Thyroid gland (tissue), 4 donors: Measurements from ENCODE around the gene SPNS3. TPM values are rescaled to one million over a fixed set of nuclear protein-coding genes. Genes with fewer than 3 reads are reported as not detected.

ENCODE experiments used
- DNase-seq, 2 donors: peaks; one replicate each; pipeline ENCODE4 v3.0.0-alpha.2; 2019
- H3K27ac ChIP-seq, 3 donors: fragments of 200-600 bp; sonication (generic); 1 replicate in 2 of 3; 2 replicates in 1 of 3; pipeline ENCODE4 v1.5.1; 2016 to 2019; ENCODE audit warnings: mild to moderate bottlenecking in 1 of 3, moderate library complexity in 1 of 3
- H3K27me3 ChIP-seq: fragments of 200-600 bp; sonication (generic); one replicate; pipeline ENCODE4 v1.5.1; 2019
- H3K36me3 ChIP-seq, 2 donors: fragments of 200-600 bp; sonication (generic); one replicate each; pipeline ENCODE4 v1.5.1; 2016 to 2019
- H3K4me1 ChIP-seq, 2 donors: fragments of 200-600 bp; sonication (generic); one replicate each; pipeline ENCODE4 v1.5.1; 2017 to 2019
- H3K4me3 ChIP-seq, 3 donors: fragments of 200-600 bp; sonication (generic); replicated peaks in 1 of 3; 1 replicate in 2 of 3; 2 replicates in 1 of 3; pipeline ENCODE4 v1.5.1; 2016; ENCODE audit warnings: mild to moderate bottlenecking in 1 of 3
- H3K9me3 ChIP-seq: fragments of 200-600 bp; sonication (generic); one replicate; pipeline ENCODE4 v1.5.1; 2017
- POLR2A ChIP-seq, 2 donors: fragments of 450-650 bp; IDR thresholded peaks; one replicate each; pipeline ENCODE4 v1.6.1; 2017; ENCODE audit warnings: antibody characterized with exemption in 2 of 2, mild to moderate bottlenecking in 2 of 2, moderate library complexity in 1 of 2
- WGBS, 2 donors: methylation state at CpG; one replicate each; pipeline ENCODE4 v1.1.5; 2017; 5-methylcytosine and 5-hydroxymethylcytosine counted together
- intact Hi-C: fragments of 100-400 bp; cut with DNase I; formaldehyde crosslinking; loops from one replicate; pipeline ENCODE4 v1.15.1; 2023
- total RNA-seq, 4 donors: library from RNA; depleted of rRNA; stranded (reverse); fragments of >200 nt; gene quantifications; one replicate each; pipeline ENCODE4 v1.2.3, GENCODE V29; 2016
- TF ChIP-seq, protein P1 (sequence below), 6 experiments: fragments of 200-600 bp in 3 of 6; fragments of 450-650 bp in 3 of 6; sonication (generic) in 3 of 6; IDR thresholded peaks; one replicate each; pipeline ENCODE4 v1.5.1; 2016 to 2019; ENCODE audit warnings: antibody characterized with exemption in 6 of 6, mild to moderate bottlenecking in 2 of 6, inconsistent platforms in 1 of 6, moderate library complexity in 1 of 6

SPNS3 gene
- total RNA-seq, 4 donors from 2014 or later = 0.54 TPM; not detected in 3

GRCh38 chr17:4412933-4413831, 20.6 kb upstream of the SPNS3 start:
- intact Hi-C loops = no loop called here

GRCh38 chr17:4417129-4417667, 16.5 kb upstream of the SPNS3 start:
- Histone ChIP-seq H3K4me1 (peaks cover 0 to 5% of the 10 kb centered on the region in 2 donors), H3K27ac (no peak overlapping the region), H3K27me3 (no peaks in the 10 kb centered on the region), H3K9me3 (no peaks in the 10 kb centered on the region), H3K36me3 (no peaks in the 10 kb centered on the region), H3K4me3 (no peak overlapping the region)
- intact Hi-C loops = loop anchor here (5.0 kb wide), 1 partner anchor 215 kb away; no protein-coding TSS in a partner anchor
- 84 to 89% methylated on average over 2 of the region's 2 CpGs for WGBS, 2 donors
- TF ChIP-seq, protein P1, sequence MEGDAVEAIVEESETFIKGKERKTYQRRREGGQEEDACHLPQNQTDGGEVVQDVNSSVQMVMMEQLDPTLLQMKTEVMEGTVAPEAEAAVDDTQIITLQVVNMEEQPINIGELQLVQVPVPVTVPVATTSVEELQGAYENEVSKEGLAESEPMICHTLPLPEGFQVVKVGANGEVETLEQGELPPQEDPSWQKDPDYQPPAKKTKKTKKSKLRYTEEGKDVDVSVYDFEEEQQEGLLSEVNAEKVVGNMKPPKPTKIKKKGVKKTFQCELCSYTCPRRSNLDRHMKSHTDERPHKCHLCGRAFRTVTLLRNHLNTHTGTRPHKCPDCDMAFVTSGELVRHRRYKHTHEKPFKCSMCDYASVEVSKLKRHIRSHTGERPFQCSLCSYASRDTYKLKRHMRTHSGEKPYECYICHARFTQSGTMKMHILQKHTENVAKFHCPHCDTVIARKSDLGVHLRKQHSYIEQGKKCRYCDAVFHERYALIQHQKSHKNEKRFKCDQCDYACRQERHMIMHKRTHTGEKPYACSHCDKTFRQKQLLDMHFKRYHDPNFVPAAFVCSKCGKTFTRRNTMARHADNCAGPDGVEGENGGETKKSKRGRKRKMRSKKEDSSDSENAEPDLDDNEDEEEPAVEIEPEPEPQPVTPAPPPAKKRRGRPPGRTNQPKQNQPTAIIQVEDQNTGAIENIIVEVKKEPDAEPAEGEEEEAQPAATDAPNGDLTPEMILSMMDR (IDR thresholded peaks at IDR 0.05) = no peak
- no peak for TF ChIP-seq POLR2A (IDR thresholded peaks at IDR 0.05)
- no peak for DNase-seq

More at GRCh38 chr17:4412933-4413831, 20.6 kb upstream of the SPNS3 start:
- Histone ChIP-seq H3K4me3 (no peak overlapping the region), H3K36me3 (no peaks in the 10 kb centered on the region), H3K4me1 (peaks cover 0 to 5% of the 10 kb centered on the region in 2 donors), H3K9me3 (no peaks in the 10 kb centered on the region), H3K27me3 (no peaks in the 10 kb centered on the region), H3K27ac (no peak overlapping the region)
- peak; percentile 93 to 96 for DNase-seq
- 19 to 38% methylated on average over 19 to 24 of the region's 27 CpGs for WGBS, 2 donors
- TF ChIP-seq POLR2A (IDR thresholded peaks at IDR 0.05) = no peak
- TF ChIP-seq, protein P1 (IDR thresholded peaks at IDR 0.05) = peak; percentile 87 to 94 (median 88)

GRCh38 chr17:4420692-4421131, 13.0 kb upstream of the SPNS3 start:
- no peak for TF ChIP-seq POLR2A (IDR thresholded peaks at IDR 0.05)
- TF ChIP-seq, protein P1 (IDR thresholded peaks at IDR 0.05) = peak; percentile 31 to 87 (median 72)
- H3K4me1 ChIP-seq = no peaks in the 10 kb centered on the region
- H3K27me3 ChIP-seq = no peaks in the 10 kb centered on the region
- H3K4me3 ChIP-seq = no peak overlapping the region
- intact Hi-C loops = loop anchor here (10.0 kb wide), 2 partner anchors 144 to 214 kb away; partner anchors contain the start of gene GGT6
- WGBS, 2 donors = 5 to 10% methylated on average over 7 of the region's 7 CpGs
- H3K9me3 ChIP-seq = no peaks in the 10 kb centered on the region
- H3K27ac ChIP-seq = no peak overlapping the region
- peak; percentile 52 to 55 for DNase-seq
- no peaks in the 10 kb centered on the region for H3K36me3 ChIP-seq

GRCh38 chr17:4422864-4423263, 10.9 kb upstream of the SPNS3 start:
- Histone ChIP-seq H3K4me3 (no peak overlapping the region), H3K4me1 (no peaks in the 10 kb centered on the region), H3K27me3 (no peaks in the 10 kb centered on the region), H3K27ac (no peak overlapping the region), H3K9me3 (no peaks in the 10 kb centered on the region), H3K36me3 (no peaks in the 10 kb centered on the region)
- intact Hi-C loops = loop anchor here (10.0 kb wide), 2 partner anchors 142 to 212 kb away; partner anchors contain the start of gene GGT6
- no peak for TF ChIP-seq POLR2A (IDR thresholded peaks at IDR 0.05)
- TF ChIP-seq, protein P1 (IDR thresholded peaks at IDR 0.05) = no peak
- no peak for DNase-seq
- WGBS, 2 donors = 81 to 83% methylated on average over 6 of the region's 6 CpGs
